Esophagus muscularis mucosa (tissue), 3 donors: ENCODE data around the gene HOXB5.

Source experiments
- POLR2A ChIP-seq: fragments of 450-650 bp; IDR thresholded peaks from one replicate; pipeline ENCODE4 v1.6.1; 2017; ENCODE audit warnings: antibody characterized with exemption, moderate library complexity, mild to moderate bottlenecking, low read depth
- POLR2AphosphoS5 ChIP-seq, 2 donors: sonication (generic); formaldehyde crosslinking; IDR thresholded peaks; one replicate each; pipeline ENCODE4 v1.6.1; 2017; ENCODE audit warnings: antibody characterized with exemption in 2 of 2
- TF ChIP-seq, protein P1 (sequence below), 3 experiments: fragments of 200-600 bp in 2 of 3; fragments of 450-650 bp in 1 of 3; sonication (generic) in 2 of 3; IDR thresholded peaks; one replicate each; pipeline ENCODE4 v1.5.1; 2017 to 2019; ENCODE audit warnings: antibody characterized with exemption in 3 of 3, mild to moderate bottlenecking in 2 of 3, moderate library complexity in 1 of 3

DNA sequence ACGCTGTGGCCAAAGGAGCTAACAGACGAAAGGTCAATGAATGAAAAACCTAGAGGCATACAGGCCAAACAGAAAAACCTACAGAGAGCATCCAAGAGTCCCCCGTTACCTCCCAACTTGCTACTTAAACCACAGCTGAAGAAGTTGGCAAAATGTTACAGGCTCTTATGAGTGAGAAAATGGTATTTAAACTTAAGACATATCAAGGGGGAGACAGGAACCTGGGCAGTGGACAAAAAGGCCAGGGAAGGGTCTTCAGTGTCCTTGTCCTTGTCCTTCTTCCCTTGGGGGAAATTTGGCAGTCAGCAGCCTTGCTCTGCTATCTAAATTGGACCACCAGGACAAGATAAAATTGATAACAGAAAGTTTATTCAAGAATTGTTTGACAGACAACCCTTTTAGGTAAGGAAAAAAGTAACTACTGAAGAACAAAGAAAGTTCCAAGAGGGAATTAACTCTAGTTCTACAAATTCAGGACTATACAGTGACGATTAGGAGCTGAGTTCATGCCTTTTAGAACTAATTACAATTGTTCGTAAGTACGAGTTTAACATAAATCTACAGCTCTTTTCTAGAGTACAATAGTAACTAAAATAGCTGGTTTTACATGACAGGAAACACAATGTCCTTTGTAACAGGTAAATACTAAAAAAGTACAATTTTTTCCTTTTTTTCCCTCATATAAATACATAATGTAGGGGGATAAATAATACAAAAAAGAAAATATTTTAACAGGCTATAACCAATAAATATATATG lies 44.9 kb downstream of the HOXB5 start:
- TF ChIP-seq POLR2AphosphoS5 (IDR thresholded peaks at IDR 0.05) (no peak), POLR2A (no peak)
- TF ChIP-seq, protein P1, sequence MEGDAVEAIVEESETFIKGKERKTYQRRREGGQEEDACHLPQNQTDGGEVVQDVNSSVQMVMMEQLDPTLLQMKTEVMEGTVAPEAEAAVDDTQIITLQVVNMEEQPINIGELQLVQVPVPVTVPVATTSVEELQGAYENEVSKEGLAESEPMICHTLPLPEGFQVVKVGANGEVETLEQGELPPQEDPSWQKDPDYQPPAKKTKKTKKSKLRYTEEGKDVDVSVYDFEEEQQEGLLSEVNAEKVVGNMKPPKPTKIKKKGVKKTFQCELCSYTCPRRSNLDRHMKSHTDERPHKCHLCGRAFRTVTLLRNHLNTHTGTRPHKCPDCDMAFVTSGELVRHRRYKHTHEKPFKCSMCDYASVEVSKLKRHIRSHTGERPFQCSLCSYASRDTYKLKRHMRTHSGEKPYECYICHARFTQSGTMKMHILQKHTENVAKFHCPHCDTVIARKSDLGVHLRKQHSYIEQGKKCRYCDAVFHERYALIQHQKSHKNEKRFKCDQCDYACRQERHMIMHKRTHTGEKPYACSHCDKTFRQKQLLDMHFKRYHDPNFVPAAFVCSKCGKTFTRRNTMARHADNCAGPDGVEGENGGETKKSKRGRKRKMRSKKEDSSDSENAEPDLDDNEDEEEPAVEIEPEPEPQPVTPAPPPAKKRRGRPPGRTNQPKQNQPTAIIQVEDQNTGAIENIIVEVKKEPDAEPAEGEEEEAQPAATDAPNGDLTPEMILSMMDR (IDR thresholded peaks at IDR 0.05), result no peak
